CD4-positive, alpha-beta T cell treated with Interleukin-6 at 100 ng/mL for 8 hours (primary cell): ENCODE data around the gene GPR161.
A peak's percentile ranks its signal among the peaks of the same experiment; 100 is the strongest.
"Not testable (repeated sequence)": the region's sequence is repeated elsewhere in the genome, so short reads cannot be mapped to it uniquely, and the experiment has no call there.

Experiments
- DNase-seq: peaks from one replicate; pipeline ENCODE4 v3.0.0-alpha.2; 2020; ENCODE audit warnings: mixed read lengths, low spot score

The GPR161 gene

DNA sequence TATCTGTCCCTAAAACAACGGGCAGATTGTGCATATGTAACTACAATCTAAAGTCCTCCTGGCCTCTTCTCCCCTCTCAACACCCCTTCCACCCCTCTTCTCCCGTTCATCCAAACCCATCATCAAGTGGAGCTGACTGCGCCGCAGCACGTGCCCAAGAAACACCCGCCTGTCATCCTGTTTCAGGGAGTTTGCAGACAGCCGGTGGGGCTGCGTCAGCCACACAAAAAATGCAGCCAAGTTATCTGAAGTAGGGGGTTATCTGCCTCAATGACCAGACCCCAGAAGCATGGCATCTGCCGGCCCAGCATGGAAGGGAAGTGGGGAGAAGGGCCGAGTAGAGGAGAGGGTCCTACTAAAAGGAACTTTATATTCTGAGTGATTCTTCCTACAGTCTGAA, 49.0 kb downstream of the GPR161 start:
- no peak for DNase-seq

DNA sequence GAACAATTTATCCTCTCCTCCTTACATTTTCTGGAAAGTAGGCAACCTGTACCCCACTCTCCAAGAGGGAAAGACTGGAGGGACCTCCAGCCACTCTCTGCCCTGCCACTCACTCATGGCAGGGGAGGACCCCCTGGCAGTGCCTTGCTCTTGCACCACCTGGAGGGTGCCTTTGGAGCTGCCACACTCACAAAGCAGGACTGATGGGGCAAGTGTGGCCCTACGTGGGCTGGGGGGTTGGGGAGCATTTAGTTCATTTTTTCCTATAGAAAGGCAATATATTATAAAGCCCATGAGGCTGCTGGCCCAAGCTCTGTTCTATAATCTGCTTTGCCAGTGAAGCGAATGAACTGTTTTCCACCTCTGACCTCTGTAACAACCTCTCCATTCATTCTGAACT, 50.3 kb downstream of the GPR161 start:
- DNase-seq = no peak

DNA sequence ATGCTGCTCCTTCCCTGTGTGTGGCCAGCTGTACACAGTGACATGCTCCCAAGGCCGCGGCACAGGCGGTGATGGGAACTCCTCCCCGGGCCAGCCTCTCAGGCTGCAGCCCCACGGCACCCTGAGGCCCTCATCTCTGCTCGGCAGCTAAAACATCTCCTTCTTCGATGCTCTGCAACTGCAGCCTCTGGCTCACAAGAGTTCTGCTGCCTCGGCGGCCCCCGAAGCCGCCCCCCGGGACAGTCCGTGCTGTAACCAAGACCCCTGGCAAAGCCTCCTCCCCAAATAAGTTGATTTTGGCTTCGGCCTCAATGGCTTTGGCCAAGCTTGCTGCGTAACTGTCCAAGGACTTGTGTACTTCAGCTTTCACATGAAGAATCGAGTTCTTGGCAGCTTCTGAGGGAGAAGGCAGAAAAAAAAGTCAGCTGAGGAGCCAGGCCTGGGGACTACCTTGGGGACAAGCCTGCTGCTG, 51.3 kb downstream of the GPR161 start:
- no peak for DNase-seq

DNA sequence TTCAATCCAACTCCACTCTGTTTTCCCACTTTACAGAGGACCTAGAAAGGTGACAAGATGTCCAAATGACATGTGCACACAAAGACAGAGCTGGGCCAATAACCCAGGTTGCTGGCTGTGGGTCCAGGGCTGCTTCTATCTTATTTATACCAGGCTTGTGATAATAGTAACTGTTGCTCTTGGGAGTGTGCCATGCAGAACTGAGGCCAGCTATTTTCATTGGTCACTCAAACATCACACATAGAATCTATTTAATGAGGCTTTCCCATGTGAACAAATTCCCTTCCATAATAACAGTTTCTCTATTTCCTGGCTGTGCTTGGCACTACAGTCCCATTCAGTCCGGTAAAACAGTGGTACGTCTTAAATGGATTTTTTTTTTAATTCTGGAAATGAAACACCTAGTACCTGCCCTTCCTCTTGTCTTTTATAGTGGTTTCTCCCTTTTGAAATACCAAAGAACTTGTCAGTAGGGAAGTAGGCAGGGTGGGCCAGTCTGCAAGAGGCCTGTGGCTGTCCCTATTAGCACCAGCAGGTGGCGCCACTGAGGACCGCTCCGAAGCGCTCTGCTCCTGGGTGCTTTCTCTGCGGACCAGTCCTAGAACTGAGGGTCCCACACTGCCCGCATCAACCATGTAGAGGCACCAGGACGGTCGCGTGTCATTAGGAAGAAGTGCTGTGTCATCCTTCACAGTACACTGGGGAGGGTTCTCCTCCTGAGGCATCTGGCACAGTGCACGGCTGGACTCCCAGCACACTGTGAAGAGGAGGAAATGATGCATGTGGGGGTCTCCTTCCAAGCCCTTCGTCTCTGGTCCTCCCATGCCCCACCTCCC, 52.1 kb downstream of the GPR161 start:
- peak; percentile 36 for DNase-seq

DNA sequence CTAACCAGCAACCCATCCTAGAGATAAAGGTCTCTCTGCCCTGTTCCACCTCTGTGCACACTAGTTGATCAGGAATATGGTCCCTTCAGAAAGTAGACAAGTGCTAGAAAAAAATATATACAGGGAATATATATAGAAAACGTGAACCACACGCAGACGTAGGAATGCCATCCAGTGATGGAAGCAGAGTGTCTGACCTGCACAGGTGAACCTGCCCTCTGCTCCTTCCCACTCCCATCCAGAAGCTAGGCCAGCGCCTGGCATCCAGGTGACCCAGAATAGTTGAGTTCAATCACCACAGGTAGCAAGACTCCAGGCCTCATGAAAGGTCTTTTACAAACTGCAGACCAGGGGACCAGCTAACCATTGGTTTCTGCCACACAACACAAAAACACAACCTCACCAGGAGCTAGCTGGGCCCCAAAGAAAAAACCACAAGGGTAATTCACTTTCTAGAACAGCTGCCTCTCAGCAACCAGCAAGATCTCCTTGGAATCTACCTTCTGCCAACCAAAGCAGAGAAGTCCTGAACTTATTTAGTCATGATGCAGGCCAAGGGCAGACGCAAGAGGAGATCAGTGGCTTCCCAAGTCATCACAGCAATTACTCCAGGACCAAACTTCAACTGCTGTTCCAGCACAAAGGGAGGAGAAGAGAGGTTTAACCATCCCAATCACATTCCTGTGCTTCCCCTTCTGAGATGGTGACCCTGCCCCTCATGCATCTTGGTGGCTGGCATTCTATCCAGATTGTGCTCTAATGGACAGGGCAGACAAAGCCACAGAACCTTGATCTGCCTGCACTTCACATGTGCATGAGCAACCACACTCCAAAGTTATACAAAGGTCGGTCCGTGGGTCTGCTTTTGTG, 53.0 kb downstream of the GPR161 start:
- no peak for DNase-seq

DNA sequence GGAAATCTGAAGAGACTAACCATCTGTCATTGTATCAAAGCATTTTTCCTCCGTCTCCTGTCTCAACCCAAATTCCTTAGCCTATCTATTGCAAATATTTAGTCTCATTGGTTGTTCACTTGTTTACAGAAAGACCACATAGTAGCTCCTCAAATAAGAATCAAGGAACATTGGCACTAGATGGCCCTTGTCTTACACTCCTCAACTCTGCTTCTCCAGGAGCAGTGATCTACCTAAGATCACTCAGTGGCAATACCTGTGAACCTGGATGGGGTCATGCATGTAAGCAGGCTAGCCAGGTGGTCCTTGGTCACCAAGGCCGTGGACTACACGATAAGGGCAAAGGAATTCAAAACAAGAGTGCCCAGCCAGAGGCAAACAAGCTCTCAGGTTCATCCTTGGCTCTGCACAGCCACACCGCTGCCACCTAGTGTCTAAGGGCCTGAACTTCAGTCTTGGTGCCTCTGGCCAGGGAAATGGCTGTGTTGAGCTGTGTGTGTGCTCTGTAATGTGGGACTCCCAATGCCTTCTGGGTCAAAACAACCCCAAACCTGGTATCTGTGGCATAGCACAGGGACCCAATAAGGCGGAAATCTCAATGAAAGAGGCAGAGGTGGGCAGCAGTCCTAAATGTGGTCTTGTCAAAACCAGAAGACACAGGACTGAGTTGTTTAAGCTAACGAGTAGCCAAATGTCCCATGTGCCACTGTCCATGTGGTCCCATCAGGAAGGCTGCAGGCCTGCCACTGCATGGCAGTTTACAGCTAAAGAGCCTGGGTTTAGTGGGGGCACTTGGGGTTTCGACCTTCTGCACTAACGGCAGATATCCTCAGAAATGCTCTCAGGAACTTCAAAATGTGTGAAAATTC, 54.5 kb downstream of the GPR161 start:
- peak; percentile 58 for DNase-seq

DNA sequence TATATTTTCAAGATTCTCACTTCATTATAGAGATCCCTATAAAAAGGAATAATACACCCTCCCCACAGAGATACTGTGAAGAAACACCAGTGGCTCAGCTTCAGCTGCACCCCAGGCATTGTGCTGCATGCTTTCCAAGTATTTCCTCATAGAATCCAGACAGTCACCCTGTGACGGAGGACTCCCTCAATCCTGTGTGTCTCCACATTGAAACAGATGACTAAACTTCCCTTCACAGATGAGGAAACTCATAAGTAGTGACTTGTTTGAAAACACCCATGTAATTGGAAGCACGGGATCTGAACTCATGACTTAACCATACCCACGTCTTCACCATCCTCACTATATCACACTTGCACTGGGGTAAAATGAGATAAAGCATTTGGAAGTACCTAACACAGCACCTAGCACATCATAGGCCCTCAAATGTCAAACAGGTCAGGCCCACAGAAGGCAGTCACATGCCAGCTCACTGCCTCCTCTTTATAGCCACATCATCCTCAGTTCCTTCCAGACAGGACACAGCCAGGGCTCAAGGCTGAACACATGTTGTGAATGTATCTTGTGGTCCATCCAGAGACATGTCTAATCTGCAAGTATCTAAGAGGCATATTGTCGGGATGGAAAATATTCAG, 55.2 kb downstream of the GPR161 start:
- no peak for DNase-seq

DNA sequence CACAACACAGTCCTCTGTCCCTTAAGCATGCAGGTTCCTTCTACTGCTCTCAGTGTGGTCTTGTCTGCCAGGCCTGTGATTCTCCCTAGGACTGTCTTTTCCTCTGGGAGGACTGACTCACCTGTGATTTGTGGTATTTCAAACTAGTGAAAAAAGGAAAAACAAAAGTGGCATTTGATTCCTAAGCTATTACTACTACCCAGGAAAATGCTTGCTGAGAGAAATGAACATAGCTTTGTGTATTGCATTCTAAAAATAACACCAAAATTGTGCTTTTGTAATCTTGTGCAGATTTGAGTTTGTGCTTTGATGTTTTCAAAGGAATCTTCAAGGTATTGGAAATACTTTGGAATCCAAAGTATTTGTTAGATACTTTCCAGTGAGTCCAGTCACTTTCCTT, 57.0 kb downstream of the GPR161 start:
- DNase-seq = no peak

DNA sequence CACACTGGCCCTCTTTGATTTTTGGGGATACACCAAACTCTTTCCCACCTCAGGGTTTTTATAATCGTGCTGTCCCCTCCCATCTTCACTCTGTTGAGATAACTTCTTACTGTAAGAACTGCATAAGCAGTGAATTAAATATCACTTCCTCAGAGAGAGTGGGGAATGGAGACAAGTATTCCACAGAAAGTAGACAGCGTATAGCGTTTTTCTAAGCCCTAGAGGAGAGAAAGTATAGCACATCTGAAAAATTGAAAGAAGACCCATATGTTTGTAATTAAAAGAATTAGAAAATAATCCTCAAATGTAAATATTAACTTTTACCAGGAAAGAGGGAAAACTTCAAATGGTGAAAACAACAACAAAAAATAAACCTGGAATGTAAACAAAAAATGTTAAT, 67.3 kb downstream of the GPR161 start:
- no peak for DNase-seq

DNA sequence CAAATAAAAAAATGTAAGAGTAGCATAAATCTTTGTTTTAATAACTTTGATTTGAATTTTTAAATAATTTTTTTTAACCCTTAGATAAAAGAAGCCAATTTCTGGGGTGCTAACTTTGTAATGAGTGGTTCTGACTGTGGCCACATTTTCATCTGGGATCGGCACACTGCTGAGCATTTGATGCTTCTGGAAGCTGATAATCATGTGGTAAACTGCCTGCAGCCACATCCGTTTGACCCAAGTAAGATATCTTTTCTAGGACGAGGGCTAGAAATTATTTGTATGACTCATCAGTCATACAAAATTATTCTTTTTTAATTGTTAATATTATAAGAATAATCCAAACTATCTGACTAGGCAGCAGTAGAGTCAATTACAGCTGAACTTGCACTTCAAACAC, 71.2 kb downstream of the GPR161 start:
- DNase-seq = no peak

DNA sequence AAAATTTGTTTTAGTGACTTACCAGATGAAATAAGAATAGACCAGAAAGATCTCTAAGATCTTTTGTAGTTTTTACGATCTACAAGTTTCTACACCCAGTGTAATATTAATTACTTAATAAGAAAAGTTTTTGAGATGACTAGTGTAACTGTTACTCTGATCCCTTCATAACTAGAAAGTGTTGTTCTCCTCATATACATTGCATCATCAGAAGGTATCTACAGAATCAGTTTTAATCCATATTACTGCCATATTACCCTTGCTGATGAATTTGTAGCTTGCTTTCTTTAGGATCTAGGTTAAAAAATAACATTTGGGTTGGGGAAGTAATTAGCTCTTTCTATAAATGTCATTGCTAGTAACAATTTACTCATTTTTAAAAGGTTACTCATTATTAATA, 72.5 kb downstream of the GPR161 start:
- no peak for DNase-seq

DNA sequence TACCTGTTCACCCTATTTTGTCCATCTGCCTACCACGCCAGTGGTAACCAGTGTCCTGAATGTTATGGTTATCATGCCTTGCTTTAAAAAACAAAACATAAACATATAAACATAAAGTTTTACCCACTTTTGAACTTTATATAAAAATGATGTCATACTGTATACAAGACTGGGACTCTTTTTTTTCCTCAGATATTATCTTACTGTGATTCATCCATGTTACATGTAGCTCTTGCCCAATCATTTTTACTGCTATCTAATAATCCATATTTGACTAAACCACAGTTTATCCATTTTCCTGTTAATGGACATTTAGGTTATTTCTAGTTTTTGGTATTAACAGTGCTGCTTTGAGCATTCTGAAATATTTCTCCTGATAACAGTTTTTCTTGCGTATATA, 78.8 kb downstream of the GPR161 start:
- DNase-seq = no peak

DNA sequence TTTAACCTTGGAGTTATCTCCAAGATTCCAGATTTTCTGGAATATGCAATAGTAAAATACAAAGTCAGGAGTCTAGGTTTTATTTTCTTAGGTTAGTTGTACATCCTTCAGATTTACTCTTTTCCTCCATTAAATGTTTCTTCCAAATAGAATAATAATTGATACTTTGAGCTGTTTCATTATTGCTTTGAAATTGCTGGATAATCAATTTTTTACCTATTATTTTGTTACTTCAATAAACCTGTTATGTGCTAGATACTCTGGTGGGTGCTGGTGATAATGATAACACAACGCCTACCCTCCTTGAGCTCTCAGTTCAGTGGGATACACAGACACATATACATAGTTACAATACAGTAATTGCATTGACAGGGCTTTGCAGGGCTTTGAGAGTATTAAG, 79.4 kb downstream of the GPR161 start:
- DNase-seq = no peak

DNA sequence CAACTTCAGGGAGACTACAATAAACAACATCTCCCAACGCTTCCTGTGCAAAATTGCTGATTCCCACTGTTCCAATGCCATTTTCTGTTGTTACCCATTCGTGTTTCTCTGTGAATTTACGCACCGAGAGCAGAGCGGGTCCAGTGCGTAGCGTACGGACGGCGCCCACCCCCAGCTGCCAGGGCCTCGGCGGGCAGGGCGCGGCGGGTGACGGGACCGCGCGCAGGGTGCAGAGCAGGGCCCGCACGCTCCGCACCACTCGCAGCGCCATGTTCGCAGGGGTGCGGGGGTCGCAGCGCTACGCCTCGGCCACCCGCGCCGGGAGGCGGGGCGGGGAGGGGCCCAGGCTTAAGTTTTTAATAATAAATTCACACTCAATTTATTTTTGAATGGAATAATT, 80.6 kb downstream of the GPR161 start:
- not testable (repeated sequence) for DNase-seq

DNA sequence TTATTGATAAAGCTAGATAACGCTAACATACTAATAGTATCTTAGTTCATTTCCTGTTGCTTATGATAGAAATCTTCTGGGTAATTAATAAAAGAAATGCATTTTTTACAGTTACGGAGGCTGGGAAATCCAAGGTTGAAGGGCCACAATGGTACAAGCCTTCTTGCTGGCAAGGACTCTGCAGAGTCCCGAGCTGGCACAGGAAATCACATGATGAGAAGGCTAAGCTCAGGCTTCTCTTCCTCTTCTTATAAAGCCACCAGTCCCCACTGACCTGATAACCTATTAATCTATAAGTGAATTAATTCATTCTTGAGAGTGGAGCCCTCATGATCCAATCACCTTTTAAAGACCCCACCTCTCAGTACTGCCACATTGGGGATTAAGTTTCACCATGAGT, 82.6 kb downstream of the GPR161 start:
- no peak for DNase-seq

DNA sequence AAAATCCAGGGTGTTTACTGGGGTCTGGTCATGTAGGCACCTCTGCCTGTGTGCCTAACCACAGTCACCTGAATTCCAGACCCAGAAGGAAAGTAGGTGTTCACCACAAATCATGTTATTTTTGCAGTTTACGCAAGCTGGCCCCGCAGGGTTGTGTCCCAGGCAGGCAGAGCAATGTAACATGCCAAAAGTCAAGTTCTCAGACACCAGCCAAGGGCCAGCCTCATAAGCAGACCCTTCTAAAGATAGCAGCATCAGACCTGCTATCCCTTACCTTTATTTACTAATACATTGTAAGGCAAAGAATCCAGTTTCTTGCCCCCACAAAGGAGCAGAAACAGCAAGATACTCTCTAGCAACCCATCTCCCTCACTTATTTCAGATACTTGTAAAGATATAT, 83.0 kb downstream of the GPR161 start:
- no peak for DNase-seq

DNA sequence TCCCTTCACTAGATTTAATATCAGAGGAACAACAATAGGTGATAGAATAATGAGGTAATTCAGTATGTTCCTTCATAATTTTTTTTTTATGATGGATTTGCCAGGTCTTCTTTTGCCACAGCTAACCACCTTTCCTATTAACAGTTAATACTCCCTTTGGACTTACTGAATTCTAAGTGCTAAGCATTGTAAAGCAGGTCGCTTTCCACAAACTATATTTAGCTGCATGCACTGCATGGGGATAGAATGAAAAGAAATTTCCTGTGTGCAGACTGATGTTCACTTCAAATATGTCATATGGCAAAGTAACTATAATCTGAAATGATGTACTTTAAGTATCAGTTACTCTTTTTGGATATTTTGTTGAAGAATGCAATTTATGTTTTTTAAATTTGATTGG, 85.8 kb downstream of the GPR161 start:
- DNase-seq = no peak

DNA sequence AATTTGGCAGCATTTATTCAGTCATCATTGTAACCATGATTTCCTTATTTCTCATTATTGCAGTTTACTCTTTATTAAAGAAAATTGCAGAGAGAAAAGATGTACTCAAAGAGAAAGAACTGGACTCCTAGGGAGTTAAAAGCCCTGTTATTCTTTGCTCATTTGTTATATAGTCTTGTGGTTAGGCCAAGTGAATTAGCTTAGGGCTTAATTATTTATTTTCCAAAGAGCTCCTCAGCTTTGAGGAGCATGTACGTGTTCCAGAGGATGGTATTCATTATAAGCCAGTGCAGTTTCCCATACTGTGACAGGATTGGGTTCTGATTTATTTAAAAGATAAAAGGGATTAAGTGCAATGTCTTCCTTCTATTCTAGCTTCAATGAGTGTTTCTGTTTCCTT, 86.4 kb downstream of the GPR161 start:
- DNase-seq = no peak

DNA sequence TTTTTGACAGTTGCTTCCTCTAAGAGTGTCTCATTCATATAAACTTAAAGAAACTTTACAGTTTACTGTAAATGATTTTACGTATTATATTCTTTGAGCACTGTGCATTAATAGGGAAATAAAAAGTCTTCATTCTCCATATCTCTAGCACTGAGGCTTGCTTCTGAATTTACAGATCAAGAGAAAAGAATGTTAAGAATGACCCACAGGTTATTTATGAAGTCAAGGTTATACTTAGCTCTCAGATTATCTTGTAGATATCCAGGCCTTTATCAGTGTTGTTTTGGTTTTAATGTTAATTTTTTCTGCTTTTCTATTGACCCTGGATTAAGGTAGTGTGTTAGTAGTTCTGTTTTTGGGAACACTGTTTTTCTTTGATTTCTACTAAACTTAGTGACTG, 91.4 kb downstream of the GPR161 start:
- DNase-seq = no peak

DNA sequence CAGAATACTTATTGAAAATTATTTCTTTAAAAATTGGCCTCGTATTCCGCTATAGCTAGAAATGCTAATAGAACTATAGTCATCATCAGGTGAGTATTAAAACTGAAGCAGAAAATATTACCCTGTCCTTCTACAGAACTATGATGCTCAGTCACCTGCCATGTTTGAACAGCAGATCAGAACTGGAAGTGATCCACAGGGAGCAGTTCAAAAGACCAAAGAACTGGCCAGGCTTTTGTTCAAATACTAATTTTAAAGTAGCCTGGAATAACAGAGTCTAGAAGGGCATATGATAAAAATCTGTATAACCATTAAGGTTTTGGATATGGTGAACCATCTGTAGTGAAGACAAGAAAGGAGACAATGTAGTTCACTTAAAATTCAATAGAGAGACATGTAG, 94.4 kb downstream of the GPR161 start:
- no peak for DNase-seq

DNA sequence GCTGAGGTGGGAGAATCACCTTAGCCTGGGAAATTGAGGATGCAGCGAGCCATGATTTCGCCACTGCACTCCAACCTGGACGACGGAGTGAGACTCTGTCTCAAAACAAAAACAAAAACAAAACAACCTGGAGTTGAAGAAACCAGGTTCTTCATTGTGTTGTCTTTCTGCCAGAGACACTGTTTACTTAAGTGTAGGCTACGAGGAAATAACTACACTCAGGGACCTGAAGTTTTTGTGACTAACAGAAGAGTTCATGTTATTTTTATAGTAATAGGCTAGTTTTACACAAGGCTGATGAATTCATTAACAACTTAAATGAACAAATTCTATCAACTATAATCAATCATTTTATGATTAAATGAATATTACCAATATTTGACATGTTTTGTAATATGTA, 101.4 kb downstream of the GPR161 start:
- no peak for DNase-seq

DNA sequence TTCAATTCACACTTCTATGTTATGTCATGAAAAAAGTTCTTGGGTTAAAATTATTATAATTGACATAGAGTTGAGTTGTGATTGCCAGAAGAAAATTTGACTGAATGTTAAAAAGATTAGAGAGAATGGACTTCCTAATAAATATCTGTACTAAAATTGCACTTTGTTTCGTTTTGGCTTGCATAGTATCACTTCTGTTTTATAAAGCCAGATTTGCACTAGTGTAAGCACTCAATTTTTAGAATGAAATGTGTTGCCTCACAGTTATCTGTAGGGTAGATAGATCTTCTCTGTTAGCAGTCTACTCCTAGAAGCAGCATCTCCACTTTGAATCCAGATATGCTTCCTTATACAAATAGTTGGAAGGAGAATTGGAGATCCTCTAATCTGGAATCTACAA, 104.7 kb downstream of the GPR161 start:
- no peak for DNase-seq
